NCI-H748 (cell line): ENCODE data around the gene EIF4E3.

ENCODE experiments used
- DNase-seq: peaks from one replicate; lab custom pipeline; 2025; ENCODE audit not compliant: unreplicated experiment; lab: John Stamatoyannopoulos, UW

The EIF4E3 gene

DNA sequence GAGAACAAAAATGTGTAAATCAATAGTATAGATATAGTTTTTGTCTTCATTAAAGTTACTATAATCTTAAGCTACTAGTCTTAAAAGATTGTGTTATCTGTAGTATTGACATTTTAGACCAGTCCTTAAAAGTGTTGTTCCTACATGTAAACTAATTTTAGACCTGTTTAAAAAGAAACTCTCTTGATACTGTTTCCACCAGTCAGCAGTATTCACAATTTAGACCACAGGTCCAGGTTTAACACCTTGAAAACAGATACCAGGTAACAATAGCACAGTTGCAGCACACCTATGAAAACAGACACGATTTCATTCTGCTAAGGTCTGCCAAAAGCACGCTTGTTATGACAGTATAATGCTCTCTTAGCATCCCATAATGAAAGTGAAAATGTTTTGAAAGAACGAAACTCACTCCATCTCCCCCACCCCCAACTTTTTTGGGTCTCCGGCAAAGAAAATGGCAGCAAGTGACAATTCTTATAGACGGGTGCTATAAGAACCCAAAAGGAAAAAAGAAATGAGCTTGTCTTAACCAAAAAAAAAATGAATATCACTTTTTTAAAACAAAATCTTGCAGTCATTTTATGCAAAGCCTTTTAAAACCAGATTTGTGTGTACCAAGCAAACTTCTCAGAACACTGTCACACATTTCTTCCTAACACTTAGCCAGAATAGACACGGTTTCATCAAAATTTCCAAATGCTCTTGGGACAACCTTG lies 1.6 kb downstream of the EIF4E3 start:
- DNase-seq = peak; percentile 19

DNA sequence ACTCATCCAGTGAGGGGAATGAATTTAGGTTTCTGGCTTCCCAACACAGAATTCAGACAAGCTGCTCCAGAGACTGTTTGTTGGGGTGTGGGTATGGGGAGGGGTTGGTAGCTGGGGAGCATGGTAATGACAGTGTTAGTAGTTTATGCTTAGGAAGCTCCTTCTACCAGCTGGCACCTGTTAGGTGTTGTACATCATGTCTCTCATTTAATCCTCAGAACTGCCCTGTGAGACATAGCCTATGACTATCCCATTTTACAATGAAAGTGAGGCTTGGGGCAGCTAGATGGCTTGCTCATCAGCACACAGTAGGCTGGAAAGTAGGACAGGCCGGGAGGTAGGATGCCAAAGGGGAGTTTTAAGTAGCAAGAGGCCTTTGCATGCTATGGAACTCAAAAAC lies 2.5 kb downstream of the EIF4E3 start:
- DNase-seq = no peak

DNA sequence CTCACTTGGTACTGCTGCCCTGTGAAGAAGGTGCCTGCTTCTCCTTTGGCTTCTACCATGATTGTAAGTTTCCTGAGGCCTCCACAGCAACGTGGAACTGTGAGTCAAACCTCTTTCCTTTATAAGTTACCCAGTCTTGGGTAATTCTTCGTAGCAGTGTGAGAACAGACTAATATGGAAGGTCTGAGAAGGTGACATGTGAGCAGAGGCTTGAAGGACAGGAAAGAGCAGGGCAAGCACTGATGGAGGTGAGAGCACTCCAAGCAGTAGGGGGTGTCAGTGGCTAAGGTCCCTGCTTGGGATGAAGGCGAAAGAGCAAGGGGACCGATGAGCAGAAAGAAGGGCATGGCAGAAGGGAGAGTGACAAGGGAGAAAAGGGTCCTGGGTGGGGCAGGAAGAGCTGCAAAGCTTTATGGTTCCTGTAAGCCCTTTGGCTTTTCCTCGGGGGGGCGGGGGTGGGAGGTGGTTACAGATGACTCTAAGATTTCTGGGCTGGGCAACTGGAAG lies 3.5 kb downstream of the EIF4E3 start:
- no peak for DNase-seq

DNA sequence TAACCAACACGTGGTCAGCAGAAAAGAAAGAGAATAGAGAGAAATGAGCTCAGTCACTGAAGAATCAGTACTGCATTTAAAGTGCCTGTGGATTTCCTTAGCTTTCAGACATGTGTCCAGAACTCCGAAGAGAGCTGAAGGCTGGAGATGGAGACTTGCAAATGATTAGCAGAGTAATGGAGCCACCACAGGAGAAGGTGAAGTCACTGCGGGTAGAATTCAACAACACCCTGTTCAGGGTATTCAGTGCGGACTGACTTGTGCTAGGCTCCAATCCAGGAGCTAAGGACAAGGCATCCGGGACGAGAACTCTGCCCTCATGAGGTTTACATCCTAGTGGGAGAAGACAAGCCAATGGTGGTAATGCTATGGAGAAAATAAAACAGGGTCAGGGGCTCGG lies 4.2 kb downstream of the EIF4E3 start:
- no peak for DNase-seq

DNA sequence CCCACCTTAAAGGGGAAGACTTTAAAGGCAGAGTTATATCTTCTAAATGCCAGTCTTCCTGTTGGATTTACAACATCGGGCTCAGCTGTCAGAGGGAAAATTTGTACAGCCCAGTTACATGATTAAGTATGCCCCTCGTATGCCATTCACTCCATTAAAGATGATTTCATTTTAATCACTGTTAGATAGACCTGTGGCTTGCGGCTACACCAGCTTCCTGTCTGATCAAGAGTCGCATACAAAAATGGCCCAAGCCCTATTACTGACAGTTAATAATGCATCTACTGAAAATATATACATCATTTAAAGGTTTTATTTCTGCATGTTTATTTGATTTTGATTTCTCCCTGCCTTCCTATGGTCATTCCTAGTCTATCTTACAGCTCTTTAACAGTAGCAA lies 7.1 kb downstream of the EIF4E3 start:
- no peak for DNase-seq

DNA sequence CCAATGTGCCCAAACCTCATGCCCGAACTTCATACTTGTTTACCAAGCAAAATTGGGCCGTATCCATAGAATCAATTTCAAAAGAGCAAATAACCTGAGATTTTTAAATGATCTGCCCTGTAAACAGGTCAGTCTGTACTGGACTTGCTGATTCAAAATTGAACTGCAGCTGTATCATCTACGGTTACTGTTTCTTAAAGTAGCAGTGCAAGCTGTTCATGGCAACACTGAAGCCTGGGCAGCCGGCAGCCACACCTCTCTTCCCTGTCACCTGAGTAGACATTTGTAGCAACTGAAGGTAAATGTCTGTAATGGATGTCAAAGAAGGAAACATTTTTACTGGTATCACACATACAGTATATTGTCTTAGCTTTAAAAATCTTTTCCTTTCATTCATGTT lies 10.6 kb downstream of the EIF4E3 start:
- DNase-seq = no peak

DNA sequence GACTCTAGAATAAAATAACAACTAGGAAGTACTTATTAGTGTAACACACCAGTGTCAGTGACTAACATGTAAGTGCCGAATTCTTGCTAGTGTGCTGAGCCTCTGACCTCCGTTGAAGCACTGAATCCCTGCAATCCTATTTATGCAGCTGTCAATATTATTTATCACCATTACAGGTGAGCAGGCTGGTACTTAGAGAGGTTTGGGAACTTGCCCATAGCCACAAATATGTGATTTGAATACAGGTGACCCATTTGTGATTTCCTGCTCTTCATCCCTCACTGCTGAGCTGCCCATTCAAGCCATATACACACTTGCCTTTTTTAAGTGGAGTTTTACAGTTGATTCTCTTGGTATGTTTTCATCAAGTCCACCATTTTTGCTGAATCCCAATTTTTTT lies 12.2 kb downstream of the EIF4E3 start:
- peak; percentile 92 for DNase-seq

DNA sequence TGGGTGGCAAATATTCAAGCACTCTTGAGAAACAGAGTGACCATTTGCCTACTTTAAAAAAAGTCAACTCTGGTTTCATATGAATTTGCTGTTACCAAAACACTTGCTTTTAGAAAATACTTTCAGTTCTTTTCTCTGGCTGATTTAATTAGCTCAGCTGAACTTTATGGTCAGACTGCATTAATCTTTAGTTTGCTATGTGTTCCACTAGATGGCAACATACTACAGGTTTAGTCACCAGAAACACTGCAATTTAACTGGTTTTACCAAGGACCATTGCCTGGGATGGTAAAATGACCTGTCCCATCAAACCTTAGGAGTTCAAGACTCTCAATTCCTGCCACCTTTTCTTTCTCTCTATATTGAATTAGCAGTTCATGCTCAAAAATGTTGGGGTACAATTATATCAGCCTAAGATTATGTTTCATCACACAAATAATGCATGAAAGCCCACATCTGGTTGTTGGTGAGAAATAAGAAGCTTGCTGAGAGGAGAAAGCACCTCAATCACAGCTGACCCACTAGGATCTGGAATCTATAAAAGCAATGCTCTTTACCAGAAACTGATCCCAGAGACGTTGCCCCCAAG lies 14.2 kb downstream of the EIF4E3 start:
- peak; percentile 68 for DNase-seq

DNA sequence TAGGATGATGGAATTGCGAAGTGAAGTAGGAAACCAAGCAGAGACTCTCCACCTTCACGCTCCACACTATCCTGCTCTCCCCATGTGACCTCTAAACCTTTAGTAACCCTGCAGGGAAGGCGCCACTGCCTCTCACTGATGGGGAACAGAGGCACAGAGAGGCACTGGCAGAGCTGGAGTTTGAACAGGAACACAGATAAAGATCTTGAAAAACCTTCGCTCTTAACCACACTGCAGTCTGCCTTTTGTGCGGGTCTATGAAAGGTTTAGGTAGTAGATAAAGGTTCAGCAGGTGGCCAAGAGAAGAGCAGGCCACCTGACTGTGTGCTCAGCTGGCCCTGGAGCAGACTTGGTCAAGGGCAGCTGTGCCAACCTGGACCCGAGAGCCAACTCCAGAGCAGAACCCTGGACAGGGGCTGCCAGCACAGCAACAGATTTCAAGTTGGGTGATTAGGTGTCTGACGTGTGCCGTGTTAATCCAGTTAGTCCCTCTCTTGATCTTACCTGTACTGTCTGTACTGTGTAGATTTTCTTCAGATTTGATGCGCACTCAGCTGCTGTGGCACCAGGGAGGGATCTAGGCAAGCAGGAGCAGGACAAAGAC lies 15.2 kb downstream of the EIF4E3 start:
- DNase-seq = no peak

DNA sequence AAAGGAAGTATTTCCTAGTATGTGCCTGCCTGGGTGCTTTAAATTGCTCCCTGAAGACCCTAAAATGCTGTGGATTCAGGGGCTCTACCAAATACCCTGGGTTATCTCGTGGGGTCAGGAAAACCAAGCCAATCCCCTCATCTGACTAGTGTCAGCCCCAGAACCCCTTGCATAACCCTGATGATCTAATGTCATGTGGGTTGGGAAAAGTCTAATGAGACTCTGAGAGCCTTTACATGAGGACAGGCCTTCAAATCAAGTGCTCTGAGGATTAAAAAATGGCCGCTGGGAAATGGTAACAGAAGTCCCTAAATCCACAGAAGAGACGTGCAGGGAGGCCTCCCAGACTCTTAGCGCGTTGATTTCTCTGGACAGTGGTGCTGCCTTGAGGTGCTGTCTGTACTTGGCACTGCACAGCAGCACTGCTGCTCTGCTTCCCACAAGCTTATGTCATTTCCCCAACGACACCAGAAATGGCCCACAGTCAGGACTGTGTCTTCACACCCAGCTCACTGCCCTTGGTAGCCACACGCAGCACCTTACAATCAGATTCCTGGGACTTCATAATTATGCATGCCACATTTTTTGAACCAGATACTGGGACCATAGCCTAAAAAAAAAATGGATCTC lies 16.6 kb downstream of the EIF4E3 start:
- no peak for DNase-seq

DNA sequence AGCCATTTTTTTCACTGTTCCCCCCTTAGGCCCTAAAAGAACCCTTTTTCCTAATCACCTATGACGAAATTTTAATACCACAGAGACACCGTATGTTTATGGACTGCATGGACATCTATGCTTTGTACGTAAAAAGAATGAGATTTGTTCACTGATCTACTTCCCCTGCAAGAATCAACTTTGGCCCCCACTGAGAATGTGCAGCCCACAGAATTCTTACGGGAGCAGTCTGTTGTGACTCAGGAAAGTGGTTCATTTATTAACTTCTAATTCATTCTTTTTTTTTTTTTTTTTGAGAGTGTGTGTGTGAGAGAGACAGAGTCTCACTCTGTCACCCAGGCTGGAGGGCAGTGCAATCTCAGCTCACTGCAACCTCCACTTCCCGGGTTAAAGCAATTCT lies 17.6 kb downstream of the EIF4E3 start:
- no peak for DNase-seq

DNA sequence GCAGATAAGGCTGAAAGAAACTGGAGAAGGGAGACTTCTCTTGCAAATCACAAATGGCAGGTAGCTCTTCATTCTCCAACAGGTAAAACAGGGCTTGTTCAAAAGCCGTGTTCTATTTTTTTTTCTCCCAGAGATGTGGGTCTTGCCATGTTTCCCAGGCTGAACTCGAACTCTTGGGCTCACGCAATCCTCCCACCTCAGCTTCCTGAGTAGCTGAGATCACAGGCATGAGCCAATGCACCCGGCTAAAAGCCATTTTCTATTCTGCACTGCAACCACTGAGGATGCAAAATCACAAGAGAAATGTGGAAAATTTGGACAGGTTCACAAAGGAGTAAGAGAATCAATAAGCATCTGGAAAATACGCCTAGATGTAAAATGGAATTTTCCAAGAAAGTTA lies 19.5 kb downstream of the EIF4E3 start:
- no peak for DNase-seq

DNA sequence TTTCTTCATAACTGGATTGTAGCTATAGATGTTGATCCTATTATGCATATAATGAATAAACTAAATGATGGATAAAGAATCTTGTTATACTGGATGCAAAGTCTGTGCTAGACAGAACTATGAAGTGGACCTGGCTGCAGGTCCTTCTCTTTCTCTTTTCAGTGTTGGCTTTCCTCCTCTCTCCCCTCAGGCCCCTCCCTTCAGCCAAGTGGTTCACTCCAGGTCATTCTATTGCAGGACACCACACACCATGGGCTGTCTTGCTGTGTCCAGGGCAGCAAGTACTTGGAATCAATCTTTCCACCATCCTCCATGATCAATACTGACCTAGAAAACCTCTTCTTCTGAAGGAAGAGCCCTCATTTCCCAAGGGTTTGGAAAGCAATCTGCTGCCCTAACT lies 20.3 kb downstream of the EIF4E3 start:
- no peak for DNase-seq

DNA sequence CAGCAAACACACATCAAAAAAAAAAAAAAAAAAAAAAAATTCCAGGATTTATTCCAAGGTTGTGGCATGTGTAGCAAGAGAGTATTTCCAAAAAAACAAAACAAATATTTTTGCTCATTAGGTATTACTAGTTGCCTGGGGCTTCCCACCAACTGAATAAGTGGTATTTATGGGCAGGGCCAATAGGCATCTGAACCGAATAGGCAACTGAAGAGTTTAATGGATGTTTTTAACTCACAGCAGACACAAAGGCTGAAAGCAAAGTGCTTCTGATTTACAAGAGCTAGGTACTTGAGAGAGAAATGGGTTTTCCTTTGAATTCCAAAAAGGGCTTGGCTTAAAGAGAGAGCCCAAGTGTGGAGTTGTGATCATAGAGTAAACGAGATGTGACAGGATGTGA lies 21.4 kb downstream of the EIF4E3 start:
- peak; percentile 78 for DNase-seq

DNA sequence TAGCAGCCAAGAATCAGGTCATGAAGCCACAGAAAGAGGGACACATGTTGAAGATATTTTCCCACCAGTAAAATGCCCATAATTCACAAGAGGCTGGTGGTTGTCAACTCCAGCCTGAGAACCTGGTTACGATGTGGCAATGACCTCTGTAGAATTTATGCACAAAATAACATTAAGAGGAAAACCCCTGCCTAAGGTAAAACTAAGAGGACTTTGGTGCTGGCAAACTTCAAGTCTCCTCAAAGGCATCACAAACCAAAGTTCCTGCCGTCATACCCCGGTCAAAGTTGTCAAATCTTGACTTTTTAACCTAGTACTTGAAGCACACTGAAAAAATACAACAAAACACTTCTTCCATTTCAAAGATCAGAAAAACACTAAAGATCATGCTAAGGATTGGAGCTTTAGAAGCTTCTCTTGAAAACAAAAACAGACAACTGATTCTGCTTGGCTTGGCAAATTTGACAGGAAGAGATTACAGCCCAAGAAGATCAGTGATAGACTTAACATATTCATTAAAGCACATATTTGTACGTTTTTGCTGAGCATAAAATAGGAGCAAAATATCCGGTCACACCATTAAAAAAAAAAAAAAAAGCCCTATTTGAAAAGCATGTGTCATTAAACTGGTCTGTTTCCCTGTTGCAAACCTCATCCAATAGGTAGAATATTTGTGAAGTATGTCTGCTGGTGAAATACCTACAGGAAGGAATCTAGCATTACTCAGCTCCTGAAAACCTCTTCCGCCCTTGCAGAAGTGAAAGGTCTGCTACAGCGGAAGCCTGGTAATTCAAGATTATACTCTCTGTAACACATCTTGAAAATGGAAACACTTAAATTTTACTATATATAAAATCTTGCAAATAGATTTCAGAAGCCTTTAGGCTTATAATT lies 22.8 kb downstream of the EIF4E3 start:
- DNase-seq = no peak

DNA sequence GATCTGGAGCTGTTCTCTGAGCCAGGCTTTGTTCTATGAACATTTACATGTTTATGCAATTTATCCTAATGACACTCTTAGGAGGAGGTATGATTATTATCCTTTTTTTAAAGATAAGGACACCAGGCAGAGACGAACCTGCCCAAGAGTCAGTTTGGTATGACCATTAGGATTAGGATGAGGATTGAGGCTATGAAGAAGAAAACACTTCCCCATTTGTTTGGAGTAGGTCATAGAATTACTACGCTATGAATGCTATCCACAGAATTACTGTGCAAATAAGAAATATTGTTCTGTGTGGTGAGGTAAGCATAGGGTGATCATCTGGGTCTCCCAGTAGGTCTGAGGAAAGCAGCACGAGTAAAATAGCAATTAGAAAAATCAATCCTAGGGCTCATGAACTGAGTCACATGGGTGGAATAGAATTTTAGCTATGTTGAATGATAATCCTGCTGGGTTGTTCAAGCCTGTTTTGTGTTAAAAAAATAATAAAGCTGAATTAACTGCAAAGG lies 23.9 kb downstream of the EIF4E3 start:
- no peak for DNase-seq

DNA sequence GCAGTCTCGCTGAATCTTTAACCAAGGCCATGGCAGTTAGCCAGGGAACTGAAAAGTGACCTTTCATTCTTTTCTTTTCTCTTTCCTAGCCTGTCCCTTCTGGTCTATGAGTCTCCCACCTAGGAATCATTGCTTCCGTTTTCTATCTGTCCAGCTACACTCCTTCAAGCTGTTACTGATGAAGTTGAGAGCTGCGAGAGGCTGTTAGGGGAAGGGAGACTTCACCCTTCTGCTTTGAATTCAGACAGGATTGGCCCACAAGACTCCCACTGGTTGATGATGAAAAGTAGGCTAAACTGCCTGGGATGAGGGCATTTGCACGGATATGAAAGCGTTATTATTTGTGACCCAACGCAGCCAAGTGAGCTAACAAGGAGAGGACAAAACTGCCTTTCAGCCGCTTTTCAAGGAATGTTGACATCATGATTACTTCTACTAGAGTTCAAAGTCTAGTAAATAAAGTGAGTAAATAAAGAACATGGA lies 30.2 kb downstream of the EIF4E3 start:
- DNase-seq = no peak

DNA sequence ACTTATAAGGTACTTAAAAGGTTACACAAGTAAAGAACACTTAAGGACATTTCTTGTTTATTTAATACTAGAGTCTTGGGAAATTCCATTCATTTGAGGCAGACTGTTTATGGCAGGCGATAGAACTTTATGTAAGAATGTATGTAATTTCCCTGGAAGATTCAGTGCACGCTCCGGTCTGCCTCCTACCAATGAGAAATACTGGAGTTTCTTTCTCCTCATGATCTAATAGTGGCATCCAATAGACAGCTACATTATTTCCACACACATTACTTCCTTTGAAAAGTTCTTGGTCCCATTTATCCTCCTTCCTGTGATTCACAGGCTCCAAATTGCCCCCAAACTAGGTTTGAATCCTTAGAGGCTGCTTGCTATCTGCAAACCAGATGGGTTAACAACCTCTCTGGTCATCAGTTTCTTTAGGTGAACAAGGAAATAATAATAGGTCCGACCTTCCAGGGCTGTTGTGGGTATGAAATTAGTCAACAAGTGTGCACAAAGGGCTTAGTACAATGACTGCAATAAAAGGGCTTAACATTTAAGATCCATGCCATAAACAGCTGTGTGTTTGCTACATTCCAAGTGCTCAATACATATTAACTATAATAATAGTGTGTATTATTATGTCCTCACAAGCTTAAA lies 30.7 kb downstream of the EIF4E3 start:
- no peak for DNase-seq

DNA sequence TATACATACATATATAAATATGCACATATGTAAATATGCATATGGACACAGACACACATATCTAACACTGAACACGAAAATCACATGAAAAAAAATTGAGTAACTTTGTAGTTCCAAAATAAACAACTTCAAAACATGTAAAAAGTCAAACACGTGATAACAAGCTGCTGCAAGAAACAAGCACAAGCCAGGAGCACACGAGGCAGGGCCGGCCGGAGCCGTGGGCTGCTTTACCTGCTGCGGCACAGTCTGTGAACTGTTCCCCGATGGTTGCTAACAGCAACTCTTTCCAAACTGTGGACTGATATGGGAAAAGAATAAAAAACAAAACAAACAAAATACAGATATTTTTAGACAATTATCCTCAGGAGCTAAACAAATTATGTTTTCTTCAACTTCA lies 31.6 kb downstream of the EIF4E3 start:
- no peak for DNase-seq

DNA sequence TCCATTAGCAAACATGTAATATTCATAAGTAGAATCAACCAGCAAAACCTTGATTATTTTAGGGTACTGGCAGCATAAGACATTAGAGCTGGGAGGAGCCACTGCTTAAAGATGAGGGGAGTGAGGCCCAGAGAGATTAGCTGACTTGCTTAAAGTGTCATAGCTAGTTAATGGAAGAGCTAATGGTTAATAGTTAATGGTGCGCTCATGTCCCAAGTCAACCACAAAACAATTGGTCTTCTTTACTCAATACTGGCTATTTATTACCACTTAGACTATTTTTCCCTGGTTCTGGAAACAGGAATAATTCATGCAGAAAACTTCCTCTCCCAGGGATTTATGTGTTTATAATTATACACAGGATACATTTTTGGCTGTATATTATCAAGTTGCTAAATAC lies 33.1 kb downstream of the EIF4E3 start:
- no peak for DNase-seq
